Measurements from ENCODE around the gene CARD14. TPM values are rescaled to one million over a fixed set of nuclear protein-coding genes. Genes with fewer than 3 reads are reported as not detected.

The CARD14 gene
- total RNA-seq, 1 donor from 2014 or later = 1.1 TPM

DNA sequence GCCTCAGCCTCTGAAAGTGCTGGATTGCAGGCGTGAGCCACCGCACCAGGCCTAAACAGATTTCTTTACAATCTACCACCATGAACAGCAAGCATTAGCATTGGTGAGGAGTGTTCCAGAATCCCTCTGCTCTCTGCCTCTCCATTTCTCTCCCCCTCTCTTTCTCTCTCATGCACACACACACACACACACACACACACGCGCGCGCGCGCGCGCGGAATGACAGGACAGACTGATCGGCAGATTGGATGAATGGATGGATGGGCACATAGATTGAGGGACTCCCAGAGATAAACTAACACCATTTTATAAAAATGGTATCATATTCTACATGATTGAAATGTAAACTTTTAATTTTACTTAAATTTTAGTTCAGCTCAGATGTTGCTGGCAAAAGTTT, 3.3 kb downstream of the CARD14 start:
- Histone ChIP-seq H3K4me1 (no peaks in the 10 kb centered on the region), H3K4me3 (no peak overlapping the region), H3K36me3 (no peaks in the 10 kb centered on the region), H3K27ac (no peak overlapping the region), H3K27me3 (no peaks in the 10 kb centered on the region), H3K9me3 (no peaks in the 10 kb centered on the region)
- intact Hi-C loops (cut with DNase I) = no loop called here
- TF ChIP-seq, protein P1, sequence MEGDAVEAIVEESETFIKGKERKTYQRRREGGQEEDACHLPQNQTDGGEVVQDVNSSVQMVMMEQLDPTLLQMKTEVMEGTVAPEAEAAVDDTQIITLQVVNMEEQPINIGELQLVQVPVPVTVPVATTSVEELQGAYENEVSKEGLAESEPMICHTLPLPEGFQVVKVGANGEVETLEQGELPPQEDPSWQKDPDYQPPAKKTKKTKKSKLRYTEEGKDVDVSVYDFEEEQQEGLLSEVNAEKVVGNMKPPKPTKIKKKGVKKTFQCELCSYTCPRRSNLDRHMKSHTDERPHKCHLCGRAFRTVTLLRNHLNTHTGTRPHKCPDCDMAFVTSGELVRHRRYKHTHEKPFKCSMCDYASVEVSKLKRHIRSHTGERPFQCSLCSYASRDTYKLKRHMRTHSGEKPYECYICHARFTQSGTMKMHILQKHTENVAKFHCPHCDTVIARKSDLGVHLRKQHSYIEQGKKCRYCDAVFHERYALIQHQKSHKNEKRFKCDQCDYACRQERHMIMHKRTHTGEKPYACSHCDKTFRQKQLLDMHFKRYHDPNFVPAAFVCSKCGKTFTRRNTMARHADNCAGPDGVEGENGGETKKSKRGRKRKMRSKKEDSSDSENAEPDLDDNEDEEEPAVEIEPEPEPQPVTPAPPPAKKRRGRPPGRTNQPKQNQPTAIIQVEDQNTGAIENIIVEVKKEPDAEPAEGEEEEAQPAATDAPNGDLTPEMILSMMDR (IDR thresholded peaks at IDR 0.05) = no peak
- DNase-seq (ENCODE audit: low spot score in 2 of 2) = no peak

DNA sequence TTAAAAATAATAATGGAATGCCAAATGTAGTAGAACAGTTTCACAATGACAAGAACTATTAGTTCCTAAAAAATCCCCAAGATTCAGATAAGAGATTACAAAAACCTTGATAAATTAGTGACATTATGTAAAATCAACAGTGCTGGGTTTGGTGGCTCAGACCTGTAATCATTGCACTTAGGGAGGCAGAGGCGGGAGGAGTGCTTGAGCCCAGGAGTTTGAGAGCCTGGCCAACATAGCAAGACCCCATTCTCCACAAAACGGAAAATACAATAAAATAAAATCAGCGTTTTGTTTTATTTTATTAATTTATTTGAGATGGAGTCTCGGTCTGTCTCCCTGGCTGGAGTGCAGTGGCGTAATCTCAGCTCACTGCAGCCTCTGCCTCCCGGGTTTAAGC, 4.1 kb downstream of the CARD14 start:
- TF ChIP-seq, protein P1 (IDR thresholded peaks at IDR 0.05) = no peak
- Histone ChIP-seq H3K27ac (no peak overlapping the region), H3K4me1 (no peaks in the 10 kb centered on the region), H3K36me3 (no peaks in the 10 kb centered on the region), H3K4me3 (no peak overlapping the region), H3K27me3 (no peaks in the 10 kb centered on the region), H3K9me3 (no peaks in the 10 kb centered on the region)
- DNase-seq (ENCODE audit: low spot score in 2 of 2) = no peak
- intact Hi-C loops (cut with DNase I) = no loop called here

DNA sequence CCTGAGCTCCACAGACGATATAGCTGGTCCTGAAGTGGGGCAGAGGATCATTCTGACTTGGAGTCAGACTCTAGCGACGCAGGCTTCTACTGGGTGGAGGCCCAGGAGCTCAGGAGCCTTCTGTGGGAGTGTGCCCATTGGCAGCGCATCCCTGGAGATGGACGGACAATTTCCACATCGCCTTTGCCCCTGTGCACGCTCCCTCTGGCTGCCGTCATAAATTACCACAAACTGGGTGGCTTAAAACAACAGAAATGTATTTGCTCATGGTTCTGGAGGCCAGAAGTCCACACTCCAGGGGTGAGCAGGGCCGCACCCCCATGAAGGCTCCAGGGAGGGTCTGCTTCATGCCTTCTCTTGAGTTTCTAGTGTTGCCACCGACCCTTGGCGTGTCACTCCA, 6.9 kb downstream of the CARD14 start:
- Histone ChIP-seq H3K27me3 (no peaks in the 10 kb centered on the region), H3K27ac (no peak overlapping the region), H3K9me3 (no peaks in the 10 kb centered on the region), H3K4me3 (no peak overlapping the region), H3K4me1 (no peaks in the 10 kb centered on the region), H3K36me3 (no peaks in the 10 kb centered on the region)
- TF ChIP-seq, protein P1 (IDR thresholded peaks at IDR 0.05) = no peak
- DNase-seq (ENCODE audit: low spot score in 2 of 2) = no peak
- intact Hi-C loops (cut with DNase I) = no loop called here

DNA sequence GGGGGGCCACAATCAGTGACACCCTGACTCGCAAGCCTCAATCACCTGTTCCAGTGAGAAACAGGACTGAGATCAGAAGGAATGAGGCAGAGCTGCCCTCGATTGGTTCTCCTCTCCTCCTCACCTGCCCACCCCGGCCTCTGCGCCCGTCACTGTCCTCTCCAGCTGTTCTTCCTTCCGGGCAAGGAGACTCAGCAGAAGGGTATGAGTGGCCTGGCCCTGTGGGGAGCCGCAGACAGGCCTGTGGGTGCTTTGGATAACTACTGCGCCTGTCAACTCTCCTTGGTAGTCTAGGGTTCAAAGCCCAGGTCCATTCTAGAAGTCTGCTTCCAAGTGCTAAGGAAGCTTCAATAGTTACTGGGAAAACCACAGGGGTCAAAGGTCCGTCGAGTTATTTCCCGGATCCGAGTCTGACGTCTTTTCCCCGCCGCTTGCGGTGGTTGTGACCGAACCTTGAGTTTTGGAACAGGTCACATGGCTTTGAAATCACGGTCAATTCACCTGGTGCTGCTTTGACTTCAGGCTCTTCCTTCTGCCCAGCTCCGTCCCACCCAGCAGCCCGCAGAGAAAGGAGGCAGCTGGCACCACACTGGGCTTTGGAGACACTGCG, 8.3 kb downstream of the CARD14 start:
- TF ChIP-seq, protein P1 (IDR thresholded peaks at IDR 0.05) = no peak
- H3K27me3 ChIP-seq = no peaks in the 10 kb centered on the region
- H3K4me1 ChIP-seq = no peaks in the 10 kb centered on the region
- H3K4me3 ChIP-seq = no peak overlapping the region
- intact Hi-C loops (cut with DNase I) = no loop called here
- no peak for DNase-seq (ENCODE audit: low spot score in 2 of 2)
- H3K27ac ChIP-seq = no peak overlapping the region
- H3K9me3 ChIP-seq = no peaks in the 10 kb centered on the region
- H3K36me3 ChIP-seq = no peaks in the 10 kb centered on the region

DNA sequence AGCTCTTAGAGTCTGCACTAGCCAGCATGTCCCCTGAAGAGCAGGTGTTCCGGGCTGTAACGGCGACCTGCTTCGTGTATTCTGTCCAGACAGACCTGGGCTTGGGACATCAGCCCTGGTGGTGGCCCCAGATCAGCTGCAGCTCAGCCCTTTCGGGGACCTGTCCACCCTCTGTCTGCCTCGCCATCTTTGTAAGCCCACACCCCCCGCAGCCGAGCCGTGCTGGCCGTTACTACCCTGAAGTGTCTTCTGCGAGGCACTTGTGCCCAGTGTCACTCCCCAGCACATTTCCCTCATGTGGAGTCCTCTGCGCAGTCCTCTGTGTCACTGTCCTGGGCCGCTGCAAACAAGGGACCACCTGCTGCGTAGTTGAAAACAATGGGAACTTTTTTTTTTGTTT, 10.4 kb downstream of the CARD14 start:
- H3K27me3 ChIP-seq = no peaks in the 10 kb centered on the region

More for the DNA sequence above, 10.4 kb downstream of the CARD14 start:
- Histone ChIP-seq H3K36me3 (no peaks in the 10 kb centered on the region), H3K27ac (no peak overlapping the region), H3K4me3 (no peak overlapping the region), H3K4me1 (no peaks in the 10 kb centered on the region), H3K9me3 (no peaks in the 10 kb centered on the region)
- no peak for DNase-seq (ENCODE audit: low spot score in 2 of 2)
- TF ChIP-seq, protein P1 (IDR thresholded peaks at IDR 0.05) = no peak
- intact Hi-C loops (cut with DNase I) = no loop called here

Data from ascending aorta (tissue), 2 donors.